PC-3 (cell line): ENCODE results near the gene CMSS1. TPM values are rescaled to one million over a fixed set of nuclear protein-coding genes. Genes with fewer than 3 reads are reported as not detected.

Experiments
- ATAC-seq: fragments of 200-7000 bp; cut with Tn5 transposase; 2 replicates; pipeline ENCODE4 v1.9.1; 2020; ENCODE audit warnings: mild to moderate bottlenecking, moderate library complexity
- BruUV-seq: library from RNA; stranded (reverse); fragments of 400-500 nt; replicated peaks from 2 replicates; lab custom pipeline; 2021; lab: Mats Ljungman, UMichigan
- CTCF ChIA-PET: fragments of 300-600 bp; sonication (Branson Sonifier 250); formaldehyde crosslinking; loops from one replicate; lab custom pipeline; 2022; ENCODE audit warnings: antibody characterized with exemption; lab: Charles Lee
- POLR2A ChIA-PET: fragments of 300-600 bp; sonication (Branson Sonifier 250); formaldehyde crosslinking; loops from one replicate; lab custom pipeline; 2022; ENCODE audit warnings: antibody characterized with exemption; ENCODE audit not compliant: unreplicated experiment; lab: Charles Lee
- DNase-seq: peaks from one replicate; pipeline ENCODE4 v3.0.0-alpha.2; 2015
- H2AFZ ChIP-seq: fragments of 300-600 bp; sonication (generic); 2 replicates; pipeline ENCODE4 v1.6.0; 2016; ENCODE audit warnings: antibody characterized with exemption, low read length
- H3F3A ChIP-seq: fragments of 300-600 bp; sonication (generic); one replicate; pipeline ENCODE4 v1.6.0; 2017; ENCODE audit warnings: antibody characterized with exemption, low read length, control low read depth, mild to moderate bottlenecking; ENCODE audit not compliant: unreplicated experiment
- H3K27ac ChIP-seq: fragments of 300-600 bp; sonication (generic); 2 replicates; pipeline ENCODE4 v1.5.1; 2016; ENCODE audit warnings: mild to moderate bottlenecking, low read length
- H3K27me3 ChIP-seq: fragments of 300-600 bp; sonication (generic); 2 replicates; pipeline ENCODE4 v1.6.1; 2016; ENCODE audit warnings: low read length, mixed read lengths
- H3K36me3 ChIP-seq: fragments of 300-600 bp; sonication (generic); 2 replicates; pipeline ENCODE4 v1.6.1; 2016; ENCODE audit warnings: low read depth, mixed run types, low read length, mixed read lengths
- H3K4me1 ChIP-seq: fragments of 300-600 bp; sonication (generic); 2 replicates; pipeline ENCODE4 v1.5.1; 2016; ENCODE audit warnings: low read length; ENCODE audit not compliant: insufficient read depth
- H3K4me2 ChIP-seq: fragments of 300-600 bp; sonication (generic); 2 replicates; pipeline ENCODE4 v1.6.0; 2016; ENCODE audit warnings: low read length
- H3K4me3 ChIP-seq: fragments of 300-600 bp; sonication (generic); 2 replicates; pipeline ENCODE4 v1.5.1; 2016; ENCODE audit warnings: mild to moderate bottlenecking, low read length, mixed read lengths
- H3K79me2 ChIP-seq: fragments of 300-600 bp; sonication (generic); 2 replicates; pipeline ENCODE4 v1.6.1; 2017; ENCODE audit warnings: low read length, mixed read lengths
- H3K9ac ChIP-seq: fragments of 300-600 bp; sonication (generic); 2 replicates; pipeline ENCODE4 v1.6.0; 2016; ENCODE audit warnings: mild to moderate bottlenecking, low read length
- H3K9me2 ChIP-seq: fragments of 300-600 bp; sonication (generic); replicated peaks from 2 replicates; pipeline ENCODE4 v1.6.1; 2016; ENCODE audit warnings: mixed run types, low read length, mixed read lengths
- H3K9me3 ChIP-seq: fragments of 300-600 bp; sonication (generic); 2 replicates; pipeline ENCODE4 v1.6.1; 2016; ENCODE audit warnings: low read length, mixed read lengths
- H4K20me1 ChIP-seq: fragments of 300-600 bp; sonication (generic); 2 replicates; pipeline ENCODE4 v1.6.1; 2016; ENCODE audit warnings: low read length, mixed read lengths
- EZH2 ChIP-seq: fragments of 300-600 bp; sonication (generic); IDR thresholded peaks from one replicate; pipeline ENCODE4 v1.6.1; 2017; ENCODE audit warnings: antibody characterized with exemption, mild to moderate bottlenecking, low read length; ENCODE audit not compliant: unreplicated experiment
- EZH2phosphoT487 ChIP-seq: fragments of 300-600 bp; sonication (generic); IDR thresholded peaks from 2 replicates; pipeline ENCODE4 v1.6.1; 2018; ENCODE audit warnings: mild to moderate bottlenecking, antibody characterized with exemption, low read length, borderline replicate concordance
- intact Hi-C: fragments of 100-400 bp; cut with micrococcal nuclease; formaldehyde crosslinking; loops from 2 replicates; pipeline ENCODE4 v1.9.0; 2023
- total RNA-seq: library from RNA; depleted of rRNA; stranded (reverse); fragments of >200 nt; gene quantifications from 2 replicates; pipeline ENCODE4 v1.2.3, GENCODE V29; 2014
- TF ChIP-seq, protein P1 (sequence below): fragments of 300-600 bp; sonication (generic); conservative IDR thresholded peaks from 2 replicates; pipeline ENCODE4 v1.5.1; 2017; ENCODE audit warnings: antibody characterized with exemption, low read depth, mild to moderate bottlenecking, low read length

CMSS1 gene
- total RNA-seq, 1 experiment from 2014 or later, result 63.1 TPM

DNA sequence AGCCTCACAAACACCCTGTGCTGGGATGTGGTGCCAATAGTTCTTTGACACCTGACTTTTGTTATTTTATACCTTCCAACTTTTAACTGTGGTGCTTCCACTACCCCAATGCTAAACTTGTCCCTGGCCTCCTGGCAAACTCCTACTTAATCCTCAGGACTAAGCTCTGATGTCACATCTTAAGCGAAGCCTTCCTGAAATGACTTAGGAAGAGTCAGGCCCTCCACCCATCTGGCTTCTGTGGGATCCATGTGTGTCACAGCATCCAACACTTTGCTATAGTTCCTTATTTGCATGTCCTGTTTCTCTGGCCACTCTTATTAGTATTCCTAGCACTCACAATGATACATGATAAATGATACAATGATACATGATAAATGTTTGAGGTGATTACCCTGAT, 163.5 kb downstream of the CMSS1 start:
- intact Hi-C loops, result no loop called here

DNA sequence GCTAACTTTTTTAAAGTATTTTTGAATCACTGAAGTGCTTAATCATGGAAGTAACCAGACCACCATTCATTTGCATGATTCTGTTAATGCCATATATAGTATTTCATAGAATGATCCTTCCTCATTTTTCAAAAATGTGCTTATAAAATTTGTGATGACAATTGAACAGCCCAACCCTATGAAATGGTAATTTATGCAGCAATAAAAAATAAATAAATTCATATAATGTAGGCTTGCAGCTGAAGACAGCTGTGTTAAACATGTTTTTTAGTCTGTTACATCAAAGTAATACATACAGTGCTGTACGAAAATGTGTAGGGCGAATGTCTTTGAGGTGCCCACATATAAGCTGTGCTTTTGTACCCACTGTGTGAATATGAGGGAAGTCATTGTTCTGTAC, 165.0 kb downstream of the CMSS1 start:
- Histone ChIP-seq H3K4me1 (peaks cover 4% of the 10 kb centered on the region; the same call in 1 of the 2 replicates), H3K36me3 (no peaks in the 10 kb centered on the region), H3K27me3 (no peaks in the 10 kb centered on the region), H4K20me1 (no peaks in the 10 kb centered on the region), H3F3A (no peaks in the 10 kb centered on the region), H3K79me2 (no peaks in the 10 kb centered on the region), H3K4me3 (no peak overlapping the region), H3K9ac (no peak overlapping the region), H3K9me2 (no peaks in the 10 kb centered on the region), H2AFZ (no peak overlapping the region), H3K9me3 (no peaks in the 10 kb centered on the region), H3K4me2 (no peak overlapping the region), H3K27ac (no peak overlapping the region)
- ChIA-PET CTCF (no interaction called here), POLR2A (no interaction called here)
- ATAC-seq, result no peak
- intact Hi-C loops, result no loop called here
- no peak for DNase-seq
- BruUV-seq, result no TSS peak
- TF ChIP-seq EZH2phosphoT487 (no peak), EZH2 (no peak)
- TF ChIP-seq, protein P1, sequence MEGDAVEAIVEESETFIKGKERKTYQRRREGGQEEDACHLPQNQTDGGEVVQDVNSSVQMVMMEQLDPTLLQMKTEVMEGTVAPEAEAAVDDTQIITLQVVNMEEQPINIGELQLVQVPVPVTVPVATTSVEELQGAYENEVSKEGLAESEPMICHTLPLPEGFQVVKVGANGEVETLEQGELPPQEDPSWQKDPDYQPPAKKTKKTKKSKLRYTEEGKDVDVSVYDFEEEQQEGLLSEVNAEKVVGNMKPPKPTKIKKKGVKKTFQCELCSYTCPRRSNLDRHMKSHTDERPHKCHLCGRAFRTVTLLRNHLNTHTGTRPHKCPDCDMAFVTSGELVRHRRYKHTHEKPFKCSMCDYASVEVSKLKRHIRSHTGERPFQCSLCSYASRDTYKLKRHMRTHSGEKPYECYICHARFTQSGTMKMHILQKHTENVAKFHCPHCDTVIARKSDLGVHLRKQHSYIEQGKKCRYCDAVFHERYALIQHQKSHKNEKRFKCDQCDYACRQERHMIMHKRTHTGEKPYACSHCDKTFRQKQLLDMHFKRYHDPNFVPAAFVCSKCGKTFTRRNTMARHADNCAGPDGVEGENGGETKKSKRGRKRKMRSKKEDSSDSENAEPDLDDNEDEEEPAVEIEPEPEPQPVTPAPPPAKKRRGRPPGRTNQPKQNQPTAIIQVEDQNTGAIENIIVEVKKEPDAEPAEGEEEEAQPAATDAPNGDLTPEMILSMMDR, result no peak

More for the DNA sequence above, 163.5 kb downstream of the CMSS1 start:
- no TSS peak for BruUV-seq
- Histone ChIP-seq H4K20me1 (no peaks in the 10 kb centered on the region), H2AFZ (no peak overlapping the region), H3K9me3 (no peaks in the 10 kb centered on the region), H3K36me3 (no peaks in the 10 kb centered on the region), H3K9me2 (no peaks in the 10 kb centered on the region), H3K4me1 (peaks cover 4% of the 10 kb centered on the region; the same call in 1 of the 2 replicates), H3K4me3 (no peak overlapping the region), H3K27me3 (no peaks in the 10 kb centered on the region), H3K9ac (no peak overlapping the region), H3K4me2 (no peak overlapping the region), H3K27ac (no peak overlapping the region), H3F3A (no peaks in the 10 kb centered on the region), H3K79me2 (no peaks in the 10 kb centered on the region)
- POLR2A ChIA-PET, result no interaction called here
- DNase-seq (no peak), ATAC-seq (no peak)
- CTCF ChIA-PET, result no interaction called here
- TF ChIP-seq EZH2phosphoT487 (no peak), EZH2 (no peak)
- TF ChIP-seq, protein P1, result no peak

DNA sequence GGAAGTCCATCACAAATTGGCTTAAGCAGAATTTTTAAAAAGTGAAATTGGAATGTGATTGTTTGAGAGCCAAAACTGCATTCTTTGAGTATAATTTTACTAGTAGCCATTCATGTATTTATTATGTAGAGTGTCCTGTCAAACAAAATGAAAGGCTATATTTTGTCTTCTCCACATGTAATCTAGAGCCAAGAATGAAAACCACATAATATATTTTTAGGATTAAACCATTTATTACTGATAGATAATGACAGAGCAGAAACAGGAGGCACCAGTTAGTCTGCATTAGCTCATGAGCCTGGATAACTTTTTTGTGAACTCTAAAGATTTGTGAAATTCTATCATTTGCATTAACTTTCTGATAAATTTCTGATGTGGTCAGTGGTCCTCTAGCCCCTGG, 166.5 kb downstream of the CMSS1 start:
- Histone ChIP-seq H3K9me3 (no peaks in the 10 kb centered on the region), H3K36me3 (no peaks in the 10 kb centered on the region), H3K27me3 (no peaks in the 10 kb centered on the region), H3F3A (no peaks in the 10 kb centered on the region), H3K4me1 (peaks cover 7% of the 10 kb centered on the region; the same call in 1 of the 2 replicates), H3K4me3 (no peak overlapping the region), H3K9ac (no peak overlapping the region), H3K27ac (no peak overlapping the region), H3K79me2 (no peaks in the 10 kb centered on the region), H3K9me2 (no peaks in the 10 kb centered on the region), H2AFZ (no peak overlapping the region), H4K20me1 (no peaks in the 10 kb centered on the region), H3K4me2 (no peak overlapping the region)
- intact Hi-C loops, result no loop called here
- POLR2A ChIA-PET, result no interaction called here
- DNase-seq (no peak), ATAC-seq (no peak)
- BruUV-seq, result no TSS peak
- TF ChIP-seq, protein P1, result no peak
- TF ChIP-seq EZH2 (no peak), EZH2phosphoT487 (no peak)
- CTCF ChIA-PET, result no interaction called here
